HG03025 (cell line): Measurements from ENCODE around the gene DGCR8.

Experiments
- ATAC-seq: cut with Tn5 transposase; IDR thresholded peaks from one replicate; pipeline ENCODE4 v1.9.1; 2021; ENCODE audit warnings: mild to moderate bottlenecking, moderate library complexity; ENCODE audit not compliant: unreplicated experiment, low FRiP score

DGCR8 gene

DNA sequence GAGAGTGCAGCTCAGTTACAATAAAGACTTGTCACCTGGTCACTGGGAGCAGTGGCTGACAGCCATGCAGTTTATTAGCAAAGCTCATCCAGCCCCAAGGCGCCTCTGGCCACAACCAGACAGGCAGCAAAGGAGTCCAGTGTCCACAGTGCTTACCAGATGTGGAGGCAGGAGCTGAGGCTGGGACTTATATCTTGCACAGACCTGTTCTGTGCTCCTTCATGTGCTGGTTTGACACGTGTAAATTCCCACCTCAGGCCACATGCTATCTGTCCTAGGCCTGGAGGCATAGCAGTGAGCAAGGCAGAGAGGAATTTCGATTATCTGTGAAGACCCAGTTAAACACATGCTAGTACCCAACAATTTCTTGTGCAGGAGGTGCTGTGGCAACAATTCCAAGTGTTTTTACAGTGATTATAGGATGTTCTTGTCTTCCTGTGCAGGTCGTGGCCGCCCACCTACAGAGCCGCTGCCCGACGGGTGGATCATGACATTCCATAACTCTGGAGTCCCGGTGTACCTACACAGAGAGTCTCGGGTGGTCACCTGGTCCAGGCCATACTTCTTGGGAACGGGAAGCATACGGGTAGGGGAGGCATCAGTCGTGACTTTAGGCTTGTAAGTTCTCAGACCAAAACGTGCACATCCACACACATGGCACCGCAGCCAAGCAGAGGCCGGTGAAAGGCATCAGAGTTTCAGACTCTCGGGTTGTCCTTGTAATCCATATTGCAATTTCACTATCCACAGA, 9.4 kb downstream of the DGCR8 start:
- no peak for ATAC-seq

DNA sequence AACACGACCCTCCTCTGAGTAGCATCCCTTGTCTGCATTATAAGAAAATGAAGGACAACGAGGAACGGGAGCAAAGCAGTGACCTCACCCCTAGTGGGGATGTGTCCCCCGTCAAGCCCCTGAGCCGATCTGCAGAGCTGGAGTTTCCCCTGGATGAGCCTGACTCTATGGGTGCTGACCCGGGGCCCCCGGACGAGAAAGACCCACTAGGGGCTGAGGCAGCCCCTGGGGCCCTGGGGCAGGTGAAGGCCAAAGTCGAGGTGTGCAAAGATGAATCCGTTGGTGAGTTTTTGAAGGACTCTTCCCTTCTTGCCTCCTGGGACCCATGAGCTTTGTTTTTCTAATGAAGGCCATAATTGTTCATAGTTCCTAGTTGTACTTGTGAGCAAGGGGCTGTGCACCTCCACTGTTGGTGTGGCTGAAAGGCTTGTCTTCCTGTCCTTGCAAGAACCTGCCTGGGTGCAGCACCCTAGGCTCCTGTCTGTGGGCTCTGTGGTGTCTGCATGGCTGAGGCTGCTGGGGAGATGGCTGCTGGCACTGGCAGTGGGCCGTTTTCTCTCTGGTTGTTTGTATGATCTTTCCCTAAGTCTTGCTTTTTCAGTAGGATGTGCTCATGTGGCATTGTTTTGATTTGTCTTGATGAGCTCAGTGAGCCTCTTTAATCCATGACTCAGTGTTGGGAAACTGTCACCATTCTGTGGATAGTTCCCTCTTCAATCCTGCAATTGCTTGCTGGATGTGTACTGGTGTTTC, 10.1 kb downstream of the DGCR8 start:
- ATAC-seq, result no peak

DNA sequence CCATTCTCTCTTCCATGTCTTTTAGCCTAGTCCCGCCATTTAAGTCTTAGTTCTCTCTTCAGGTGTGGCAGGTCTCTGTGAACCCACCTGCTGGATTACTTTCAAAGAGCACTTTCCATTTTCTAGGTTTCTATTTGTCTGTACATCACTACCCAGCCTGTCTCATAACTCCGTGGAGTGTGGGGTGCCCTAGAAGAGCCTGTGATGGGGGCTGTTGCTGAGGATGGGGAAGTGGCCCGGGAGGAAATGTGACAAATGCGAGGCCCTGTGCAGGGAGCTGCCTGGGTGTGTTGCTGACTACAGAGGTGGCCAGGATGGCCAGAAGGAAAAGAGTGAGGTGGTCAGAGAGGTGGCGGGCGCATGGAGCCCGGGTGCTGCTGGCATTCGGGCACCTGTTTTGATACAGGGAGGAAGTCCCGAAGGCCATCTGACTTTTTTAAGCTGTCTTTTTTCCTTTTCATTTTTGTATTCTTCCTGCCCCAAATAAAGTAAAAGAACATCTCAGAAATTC, 10.7 kb downstream of the DGCR8 start:
- no peak for ATAC-seq

- no peak for ATAC-seq
These were observed 11.8 kb downstream of the DGCR8 start for GRCh38 chr22:20091690-20092476.

- no peak for ATAC-seq
These were observed 12.4 kb downstream of the DGCR8 start for GRCh38 chr22:20092477-20092854.

DNA sequence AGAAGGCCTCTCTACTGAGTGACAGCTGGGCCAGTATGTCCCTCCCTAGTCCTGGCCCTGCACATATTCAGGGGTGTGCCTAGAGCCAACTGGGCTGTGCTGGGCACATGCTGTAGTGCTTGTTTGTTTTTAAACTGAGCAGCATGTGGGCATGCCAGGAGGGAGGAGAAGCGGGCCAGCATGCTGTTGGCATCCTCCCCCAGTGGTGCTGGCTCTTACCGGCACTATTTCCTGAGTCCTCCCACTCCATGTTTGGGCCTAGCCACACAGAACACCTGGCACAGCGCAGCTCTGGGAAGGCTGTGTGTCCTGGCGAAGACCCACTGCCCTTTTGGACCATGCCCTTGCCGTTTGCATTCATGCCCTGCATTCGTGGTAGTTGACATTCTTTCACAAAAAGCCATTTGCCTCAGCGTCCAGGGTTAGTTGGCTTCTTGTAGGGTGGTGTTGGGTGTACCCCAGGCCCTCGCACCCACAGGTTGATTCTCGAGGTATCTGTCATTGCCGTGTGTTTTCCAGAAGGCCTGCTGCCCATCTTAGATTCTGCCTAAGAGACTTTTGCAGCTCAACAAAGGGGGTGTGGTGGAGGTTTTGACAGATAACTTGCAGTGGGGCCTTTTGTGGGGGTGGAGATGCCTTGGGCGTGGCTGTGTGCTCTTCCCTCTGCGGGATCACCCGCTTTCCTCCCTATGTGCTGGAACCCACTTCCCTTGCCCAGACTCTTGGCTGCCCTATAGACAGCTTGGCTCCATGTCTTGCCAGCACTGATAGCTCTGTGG, 13.6 kb downstream of the DGCR8 start:
- ATAC-seq, result no peak

- ATAC-seq, result no peak
These were observed 14.3 kb downstream of the DGCR8 start for GRCh38 chr22:20094197-20094807.

DNA sequence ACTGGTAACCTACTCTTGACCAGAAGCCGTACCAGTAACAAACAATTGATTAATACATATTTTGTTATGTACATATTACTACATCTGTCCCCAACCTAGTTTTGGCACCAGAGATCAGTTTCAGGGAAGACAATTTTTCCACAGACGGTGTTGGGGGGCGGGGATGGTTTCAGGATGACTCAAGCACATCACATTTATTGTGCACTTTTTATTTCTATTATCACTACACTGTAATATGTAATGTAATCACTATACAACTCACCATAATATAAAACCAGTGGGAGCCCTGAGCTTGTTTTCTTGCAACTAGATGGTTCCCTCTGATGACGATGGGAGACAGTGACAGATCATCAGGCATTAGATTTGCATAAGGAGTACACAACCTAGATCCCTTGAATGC, 15.5 kb downstream of the DGCR8 start:
- ATAC-seq, result no peak

GRCh38 chr22:20096574-20097420, 16.8 kb downstream of the DGCR8 start:
- ATAC-seq, result no peak

- no peak for ATAC-seq
These were observed 19.2 kb downstream of the DGCR8 start for GRCh38 chr22:20099099-20099711.

DNA sequence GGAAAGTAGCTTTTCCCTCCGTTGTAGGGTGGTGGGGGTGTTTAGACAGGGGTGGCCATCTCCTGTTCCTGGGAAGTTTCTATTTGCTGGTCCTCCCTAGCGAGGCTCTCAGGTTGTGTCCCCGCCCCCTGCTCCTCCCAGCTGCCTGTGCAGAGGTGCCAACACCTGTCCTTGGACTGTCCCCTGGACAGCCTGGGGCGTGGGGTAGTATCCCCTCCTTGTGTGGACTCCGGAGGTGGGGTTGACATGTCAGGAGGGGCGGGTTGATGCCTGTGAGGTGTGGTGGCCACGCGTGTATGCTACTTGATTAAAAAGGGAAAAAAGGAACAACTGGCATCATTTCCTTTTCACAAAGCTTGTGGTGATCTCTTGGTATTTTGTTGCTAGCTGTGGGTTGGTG, 21.6 kb downstream of the DGCR8 start:
- ATAC-seq, result no peak

DNA sequence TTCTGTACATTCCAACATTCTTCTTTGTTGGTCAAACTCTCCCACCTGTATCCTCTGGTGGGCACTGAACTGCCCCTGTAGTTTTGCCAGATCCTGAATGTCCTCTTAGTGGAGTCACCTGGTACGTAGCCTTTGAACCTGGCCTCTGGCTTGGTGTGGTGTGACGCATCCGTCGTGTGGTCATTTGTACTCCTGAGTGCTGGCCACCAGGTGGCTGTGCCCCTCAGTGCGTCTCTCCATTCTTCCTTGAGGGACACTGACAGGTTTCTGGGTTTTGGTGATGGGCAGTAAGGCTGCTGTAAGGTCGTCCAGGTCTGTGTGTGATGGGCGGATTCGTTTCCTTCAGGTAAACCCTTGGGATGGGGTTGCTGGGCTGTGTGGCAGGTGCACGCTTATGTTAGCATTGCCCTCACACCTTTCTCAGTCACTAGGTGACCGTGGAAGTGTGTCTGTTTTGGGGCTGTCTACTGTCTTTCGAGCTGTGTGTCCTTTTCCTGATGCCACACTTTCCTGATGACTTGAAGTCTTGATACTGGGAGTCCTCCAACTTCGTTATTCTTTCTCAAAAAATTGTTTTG, 22.3 kb downstream of the DGCR8 start:
- ATAC-seq, result no peak

DNA sequence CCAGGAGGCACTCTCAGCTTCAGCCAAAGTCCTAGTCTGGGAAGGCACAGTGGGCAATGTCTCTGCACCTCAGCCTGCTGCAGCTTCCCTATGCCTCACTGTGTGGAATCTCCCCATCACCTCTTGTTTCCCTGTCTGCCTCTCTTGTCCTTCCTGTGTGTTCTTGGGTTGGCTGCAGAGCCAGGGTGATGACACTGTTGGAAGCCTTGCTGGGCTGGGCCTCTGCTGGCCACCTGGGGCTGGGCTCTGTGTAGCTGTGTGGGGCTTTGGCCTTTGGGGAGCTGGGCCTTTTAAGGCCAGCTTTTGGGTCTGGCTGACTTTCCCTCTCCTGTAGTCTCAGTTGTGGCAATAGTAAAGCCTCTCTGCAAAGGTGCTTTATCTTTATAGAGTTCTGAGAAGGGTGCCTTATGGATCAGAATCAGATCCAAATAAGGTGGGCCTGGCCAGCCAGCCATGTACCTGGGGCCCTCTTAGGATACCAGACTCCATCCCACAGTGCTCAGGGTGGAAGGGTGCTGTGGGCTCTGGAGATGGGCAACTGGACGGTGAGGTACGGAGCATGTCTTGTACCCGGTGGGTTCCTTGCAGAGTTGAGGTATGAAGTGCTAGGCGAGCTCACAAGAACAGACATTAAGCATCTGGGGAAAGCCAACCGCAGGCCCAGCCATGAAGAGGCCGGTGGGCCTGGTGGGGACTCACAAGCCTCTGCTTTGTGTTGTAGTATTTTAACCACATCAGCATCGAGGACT, 25.6 kb downstream of the DGCR8 start:
- no peak for ATAC-seq

DNA sequence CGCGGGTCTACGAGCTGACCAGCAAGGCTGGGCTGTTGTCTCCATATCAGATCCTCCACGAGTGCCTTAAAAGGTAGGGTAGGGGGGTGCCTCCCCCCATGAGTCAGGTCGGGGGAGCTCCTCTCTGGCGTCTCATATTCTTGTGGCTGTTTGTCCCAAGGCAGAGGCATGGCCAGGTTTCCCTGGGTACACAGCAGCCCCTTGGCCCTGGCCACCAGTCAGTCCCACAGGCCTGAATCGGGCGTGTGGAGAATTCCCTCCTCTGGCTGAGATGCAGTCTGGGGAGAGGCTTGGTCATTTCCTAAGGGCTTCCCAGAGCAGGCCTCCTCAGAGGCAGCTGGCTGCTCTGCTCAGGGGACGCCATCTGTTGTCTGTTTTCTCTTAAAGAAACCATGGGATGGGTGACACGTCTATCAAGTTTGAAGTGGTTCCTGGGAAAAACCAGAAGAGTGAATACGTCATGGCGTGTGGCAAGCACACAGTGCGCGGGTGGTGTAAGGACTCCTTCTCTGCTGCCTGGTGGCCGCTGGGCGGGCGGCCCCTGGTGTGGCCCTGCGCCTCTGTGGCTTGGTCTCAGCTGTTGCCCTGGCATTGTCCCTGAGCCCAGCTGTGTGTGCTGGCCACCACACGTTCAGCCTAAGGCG, 26.3 kb downstream of the DGCR8 start:
- ATAC-seq, result no peak

- ATAC-seq, result no peak
These were observed 26.8 kb downstream of the DGCR8 start for GRCh38 chr22:20106849-20107237.

- no peak for ATAC-seq
These were observed 27.4 kb downstream of the DGCR8 start for GRCh38 chr22:20107471-20107901.
